ENCODE data around the gene CDC34. TPM values are rescaled to one million over a fixed set of nuclear protein-coding genes. Genes with fewer than 3 reads are reported as not detected.
A peak's percentile ranks its signal among the peaks of the same experiment; 100 is the strongest.

Gene CDC34
- total and polyA plus RNA-seq, 9 of the 15 experiments (the other 6 are each of a cell fraction or from before 2014, with no cell fraction given), result 0.80 to 203 (median 65.5) TPM

DNA sequence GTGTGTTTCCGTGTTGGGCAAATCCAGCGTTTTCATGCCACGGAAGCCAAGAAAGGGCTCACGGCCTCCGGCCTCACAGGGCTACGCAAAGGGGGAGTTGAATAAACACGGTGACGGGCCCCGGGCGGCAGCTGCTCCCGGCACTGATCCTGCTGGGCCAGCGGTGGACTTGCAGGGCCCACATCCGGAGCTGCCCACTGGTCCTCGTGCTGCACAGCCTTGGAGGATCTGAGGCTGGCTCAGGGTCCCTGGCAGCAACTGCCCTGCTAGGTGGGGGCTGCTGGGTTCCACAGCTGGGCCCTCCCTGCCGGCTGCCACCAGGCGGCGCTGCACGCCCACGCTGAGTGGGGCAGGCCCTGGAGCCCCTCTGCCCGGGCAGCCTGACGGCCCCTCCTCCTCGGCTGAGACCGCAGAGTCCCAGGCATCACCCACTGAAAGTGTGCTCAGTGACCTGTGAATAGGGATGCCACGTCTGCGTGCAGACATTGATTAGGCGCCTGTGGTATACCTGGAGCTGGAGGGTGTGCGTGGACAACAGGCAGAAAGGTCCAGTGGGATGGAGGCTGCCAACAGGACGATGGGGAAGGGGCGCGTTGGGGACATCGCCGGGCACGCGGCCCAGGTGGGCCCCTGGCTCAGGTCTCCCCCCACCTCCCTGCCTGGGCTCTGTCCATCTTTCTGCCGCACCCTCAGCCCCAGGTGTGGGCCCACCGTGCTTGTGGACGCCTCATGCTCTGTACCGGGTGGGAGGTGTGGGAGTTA, 52.9 kb downstream of the CDC34 start (continued):
- no peak for TF ChIP-seq ZNF318 (IDR thresholded peaks at IDR 0.05; ENCODE audit: borderline replicate concordance in 1 of 2, low read depth in 1 of 2)
- no peak for TF ChIP-seq NCOA6 (IDR thresholded peaks at IDR 0.05)
- no peak for TF ChIP-seq SNRNP70 (optimal IDR thresholded peaks at IDR 0.05; ENCODE audit: low read depth, low read length)
- no peak for TF ChIP-seq NR4A1 (CRISPR knock-in tag; IDR thresholded peaks at IDR 0.05)
- TF ChIP-seq NR4A1 (tag; IDR thresholded peaks at IDR 0.05), result no peak
- peak; percentile 11; the same call in 1 of the 2 replicates for TF ChIP-seq TRIM28 (IDR thresholded peaks at IDR 0.05)
- no peak for TF ChIP-seq RUNX1 (IDR thresholded peaks at IDR 0.05; ENCODE audit: low read depth)
- TF ChIP-seq GTF2E2 (tag; IDR thresholded peaks at IDR 0.05), result no peak
- TF ChIP-seq SMC3 (conservative IDR thresholded peaks at IDR 0.05; ENCODE audit: insufficient read depth, low read depth, low read length), result peak; percentile 63
- TF ChIP-seq ZNF778 (CRISPR knock-in tag; IDR thresholded peaks at IDR 0.05), result no peak
- TF ChIP-seq, protein P1, sequence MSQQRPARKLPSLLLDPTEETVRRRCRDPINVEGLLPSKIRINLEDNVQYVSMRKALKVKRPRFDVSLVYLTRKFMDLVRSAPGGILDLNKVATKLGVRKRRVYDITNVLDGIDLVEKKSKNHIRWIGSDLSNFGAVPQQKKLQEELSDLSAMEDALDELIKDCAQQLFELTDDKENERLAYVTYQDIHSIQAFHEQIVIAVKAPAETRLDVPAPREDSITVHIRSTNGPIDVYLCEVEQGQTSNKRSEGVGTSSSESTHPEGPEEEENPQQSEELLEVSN (IDR thresholded peaks at IDR 0.05; ENCODE audit: borderline replicate concordance in 1 of 2, extremely low read depth in 1 of 2, insufficient read depth in 1 of 2, insufficient read length in 1 of 2, low read depth in 1 of 2, low read length in 1 of 2, poor library complexity in 1 of 2, severe bottlenecking in 1 of 2), result no peak
- TF ChIP-seq ZBTB49 (CRISPR knock-in tag; IDR thresholded peaks at IDR 0.05; ENCODE audit: borderline replicate concordance), result no peak
- no peak for TF ChIP-seq CREB1 (IDR thresholded peaks at IDR 0.05)
- TF ChIP-seq CREB1 (CRISPR knock-in tag; IDR thresholded peaks at IDR 0.05), result no peak
- 0 out of 2 replicates have a peak, but pooled peaks have one; percentile 50 for TF ChIP-seq GATAD2A (IDR thresholded peaks at IDR 0.05)
- no peak for TF ChIP-seq TBP (optimal IDR thresholded peaks at IDR 0.05; ENCODE audit: low read depth, low read length)
- TF ChIP-seq ZBTB1 (CRISPR knock-in tag; IDR thresholded peaks at IDR 0.05; ENCODE audit: borderline replicate concordance, low read depth), result no peak

Measured in K562 (cell line).